SIG-M5 treated with dmso at 0.1 percent for 504 hours (cell line): ENCODE data around the gene SMIM35.
A peak's percentile ranks its signal among the peaks of the same experiment; 100 is the strongest.
"Not testable (repeated sequence)": the region's sequence is repeated elsewhere in the genome, so short reads cannot be mapped to it uniquely, and the experiment has no call there.

Experiments
- DNase-seq: peaks from one replicate; lab custom pipeline; 2025; ENCODE audit not compliant: unreplicated experiment; lab: John Stamatoyannopoulos, UW

The SMIM35 gene

GRCh38 chr11:118082880-118083552 lies 3.7 kb downstream of the SMIM35 start:
- no peak for DNase-seq

GRCh38 chr11:118081241-118081958 lies 5.4 kb downstream of the SMIM35 start:
- DNase-seq: peak; percentile 71

GRCh38 chr11:118080296-118080695 lies 6.5 kb downstream of the SMIM35 start:
- no peak for DNase-seq

- DNase-seq: no peak
These were observed 7.3 kb downstream of the SMIM35 start for GRCh38 chr11:118079491-118079890.

GRCh38 chr11:118078911-118079411 lies 7.8 kb downstream of the SMIM35 start:
- DNase-seq: no peak

- DNase-seq: peak; percentile 79
These were observed 9.9 kb downstream of the SMIM35 start, which contains the start of gene TMPRSS4 for GRCh38 chr11:118076754-118077281. TSS of gene TMPRSS4 (plus strand) at chr11:118077078. CDS start at chr11:118077303, 225 bp downstream.

GRCh38 chr11:118074785-118075184 lies 12.0 kb downstream of the SMIM35 start:
- DNase-seq: peak; percentile 30

- no peak for DNase-seq
These were observed 12.6 kb downstream of the SMIM35 start for GRCh38 chr11:118074091-118074685.

GRCh38 chr11:118073554-118073953 lies 13.2 kb downstream of the SMIM35 start:
- DNase-seq: no peak

GRCh38 chr11:118071416-118072030 lies 15.2 kb downstream of the SMIM35 start:
- no peak for DNase-seq

- no peak for DNase-seq
These were observed 17.7 kb downstream of the SMIM35 start for GRCh38 chr11:118068945-118069612.

GRCh38 chr11:118068206-118068944 lies 18.4 kb downstream of the SMIM35 start:
- no peak for DNase-seq

GRCh38 chr11:118067006-118067405 lies 19.8 kb downstream of the SMIM35 start:
- no peak for DNase-seq

- no peak for DNase-seq
These were observed 21.4 kb downstream of the SMIM35 start for GRCh38 chr11:118065384-118065783.

- DNase-seq: no peak
These were observed 21.8 kb downstream of the SMIM35 start for GRCh38 chr11:118064956-118065355.

GRCh38 chr11:118062631-118063030 lies 24.1 kb downstream of the SMIM35 start:
- not testable (repeated sequence) for DNase-seq

GRCh38 chr11:118062181-118062580 lies 24.6 kb downstream of the SMIM35 start:
- DNase-seq: not testable (repeated sequence)

- DNase-seq: no peak
These were observed 25.1 kb downstream of the SMIM35 start for GRCh38 chr11:118061586-118062125.

GRCh38 chr11:118060869-118061268 lies 25.9 kb downstream of the SMIM35 start:
- no peak for DNase-seq
